NCI-H460 (cell line): Measurements from ENCODE around the gene KRTAP10-9. TPM values are rescaled to one million over a fixed set of nuclear protein-coding genes. Genes with fewer than 3 reads are reported as not detected.
"Not testable (repeated sequence)": the region's sequence is repeated elsewhere in the genome, so short reads cannot be mapped to it uniquely, and the experiment has no call there.

Source experiments
- DNase-seq: peaks from one replicate; pipeline ENCODE4 v3.0.0-alpha.2; 2016; ENCODE audit warnings: low read depth; ENCODE audit errors: extremely low read depth
- total RNA-seq: library from RNA; depleted of rRNA; stranded (reverse); fragments of >200 nt; shearing (Covaris generic); gene quantifications from 2 replicates; pipeline ENCODE4 v1.2.3, GENCODE V29; 2014

KRTAP10-9 gene
- total RNA-seq, 1 experiment from 2014 or later, result not detected

GRCh38 chr21:44594406-44594916 lies 32.4 kb upstream of the KRTAP10-9 start:
- no peak for DNase-seq

GRCh38 chr21:44595524-44595923 lies 31.4 kb upstream of the KRTAP10-9 start:
- no peak for DNase-seq

GRCh38 chr21:44596068-44596725 lies 30.7 kb upstream of the KRTAP10-9 start:
- DNase-seq, result no peak

- no peak for DNase-seq
Measured at GRCh38 chr21:44598061-44598460, 28.8 kb upstream of the KRTAP10-9 start.

- no peak for DNase-seq
Measured at GRCh38 chr21:44599264-44600029, 27.4 kb upstream of the KRTAP10-9 start.

GRCh38 chr21:44600118-44600978 lies 26.5 kb upstream of the KRTAP10-9 start, which contains the start of gene KRTAP10-7:
Gene KRTAP10-7, plus strand, starts transcription at chr21:44600597. Its CDS starts 25 bp downstream, at chr21:44600622.
- not testable (repeated sequence) for DNase-seq

GRCh38 chr21:44601091-44601490 lies 25.8 kb upstream of the KRTAP10-9 start:
- DNase-seq, result not testable (repeated sequence)

GRCh38 chr21:44601596-44602462 lies 25.1 kb upstream of the KRTAP10-9 start:
- no peak for DNase-seq

- DNase-seq, result no peak
Measured at GRCh38 chr21:44602463-44602850, 24.4 kb upstream of the KRTAP10-9 start.

GRCh38 chr21:44603109-44603875 lies 23.6 kb upstream of the KRTAP10-9 start:
- DNase-seq, result no peak

GRCh38 chr21:44603911-44604310 lies 23.0 kb upstream of the KRTAP10-9 start:
- DNase-seq, result no peak

- no peak for DNase-seq
Measured at GRCh38 chr21:44606495-44606894, 20.4 kb upstream of the KRTAP10-9 start.

- DNase-seq, result no peak
Measured at GRCh38 chr21:44609193-44609592, 17.7 kb upstream of the KRTAP10-9 start.

- not testable (repeated sequence) for DNase-seq
Measured at GRCh38 chr21:44610157-44610843, 16.6 kb upstream of the KRTAP10-9 start.

- no peak for DNase-seq
Measured at GRCh38 chr21:44611551-44611950, 15.3 kb upstream of the KRTAP10-9 start.

- DNase-seq, result no peak
Measured at GRCh38 chr21:44612029-44612486, 14.8 kb upstream of the KRTAP10-9 start, which contains the start of gene KRTAP10-8. Gene KRTAP10-8, plus strand, starts transcription at chr21:44612079. Its CDS starts 22 bp downstream, at chr21:44612101.

GRCh38 chr21:44612669-44613229 lies 14.1 kb upstream of the KRTAP10-9 start:
- DNase-seq, result no peak
